Measurements from ENCODE around the gene GNG2.

- TF ChIP-seq RFX5 (IDR thresholded peaks at IDR 0.05; ENCODE audit: low read length): no peak
- TF ChIP-seq CTCF (IDR thresholded peaks at IDR 0.05): no peak
- TF ChIP-seq POLR2AphosphoS5 (IDR thresholded peaks at IDR 0.05; ENCODE audit: low read depth, low read length): no peak
- TF ChIP-seq RAD21 (IDR thresholded peaks at IDR 0.05; ENCODE audit: low read length): no peak
- no peak for TF ChIP-seq USF2 (IDR thresholded peaks at IDR 0.05; ENCODE audit: borderline replicate concordance, low read depth, low read length)
- no peak for TF ChIP-seq TAF1 (IDR thresholded peaks at IDR 0.05; ENCODE audit: borderline replicate concordance, low read depth, low read length)
These were observed 8.0 kb downstream of the GNG2 start for GRCh38 chr14:51868405-51868804.

Data from SK-N-SH (cell line).